Stimulated activated CD8-positive, alpha-beta memory T cell treated with anti-CD3 and anti-CD28 coated beads, Interleukin-15, amount 100 ng/mL, for 1 hour (primary cell): ENCODE measurements around the gene PERCC1.
A peak's percentile ranks its signal among the peaks of the same experiment; 100 is the strongest.

Source experiments
- DNase-seq: peaks from one replicate; pipeline ENCODE4 v3.0.0-alpha.2; 2020; ENCODE audit warnings: low read depth

Gene PERCC1

DNA sequence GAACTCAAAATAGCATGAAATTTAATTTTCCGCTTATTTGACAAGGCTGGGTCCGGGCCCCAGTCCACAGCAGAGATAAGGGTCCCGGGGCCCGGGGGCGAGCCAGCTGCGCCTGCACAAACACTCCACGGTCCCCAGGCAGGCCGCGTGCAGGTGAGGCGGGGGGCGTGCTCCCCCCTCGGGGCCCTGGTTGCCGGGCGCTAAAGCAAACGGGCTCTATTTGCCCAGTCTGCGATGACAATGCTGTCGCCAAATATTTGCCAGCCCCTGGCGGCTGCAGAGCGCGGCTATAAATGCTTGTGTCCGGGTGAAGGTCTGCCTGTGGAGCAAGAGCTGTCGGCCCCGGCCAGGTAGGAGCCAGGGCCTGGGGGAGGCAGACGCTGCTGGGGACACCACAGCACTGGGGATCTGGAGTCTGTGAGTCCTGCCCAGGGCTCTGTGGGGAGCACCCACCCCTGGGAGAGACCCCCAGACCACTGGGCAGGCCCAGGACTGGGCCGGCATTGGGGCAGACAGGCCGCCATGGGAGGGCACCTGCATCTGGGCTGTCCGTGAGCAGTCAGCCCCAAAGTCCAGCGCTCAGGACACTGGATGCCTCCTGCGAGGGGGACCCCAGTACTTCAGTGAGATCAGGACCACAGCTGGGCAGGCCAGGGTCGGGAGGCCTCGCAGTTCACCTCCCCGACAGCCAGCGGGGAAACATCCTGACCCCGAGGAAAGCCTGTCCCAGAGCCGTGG lies at the start of gene PERCC1:
Gene PERCC1, plus strand, starts transcription at position 320 of the 738 bp plus-strand sequence. CDS start 1,516 bp downstream, outside the sequence.
- DNase-seq: no peak

DNA sequence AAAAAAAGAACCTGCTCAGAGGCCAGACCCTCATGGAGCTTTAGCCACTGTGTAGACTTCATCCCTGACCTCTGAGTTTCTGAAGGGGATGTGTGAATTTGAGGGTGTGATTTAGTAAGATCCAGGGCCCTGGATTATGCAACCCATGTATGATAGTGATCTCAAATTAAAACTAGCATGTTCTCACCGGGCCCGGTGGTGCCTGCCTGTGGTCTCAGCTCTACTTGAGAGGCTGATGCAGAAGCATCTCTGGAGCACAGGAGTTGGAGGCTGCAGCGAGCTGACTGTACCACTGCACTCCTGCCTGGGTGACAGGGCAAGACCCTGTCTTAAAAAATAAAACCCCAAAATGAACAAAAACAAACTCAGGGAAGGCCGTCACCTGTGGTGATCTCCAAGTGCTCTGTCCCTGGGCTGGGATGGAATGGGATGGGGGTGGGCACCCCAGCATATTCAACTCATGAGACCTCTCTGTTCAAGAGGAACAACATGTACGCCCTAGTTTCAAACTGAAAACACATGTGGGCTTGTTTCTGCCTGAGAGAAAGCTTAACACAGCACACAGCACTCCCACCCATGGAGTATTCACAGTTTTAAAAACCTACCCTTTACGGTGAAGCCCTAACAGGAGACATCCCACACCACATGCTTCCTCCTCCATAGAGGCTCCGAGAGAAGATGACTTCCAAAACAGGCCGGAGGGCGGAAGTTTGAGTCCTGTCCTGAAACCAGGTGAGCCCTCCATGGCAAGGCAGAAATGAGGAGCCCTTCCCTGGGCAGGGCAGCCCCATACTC lies 49.1 kb upstream of the PERCC1 start:
- DNase-seq: no peak

- no peak for DNase-seq
These were observed 47.3 kb upstream of the PERCC1 start for GRCh38 chr16:1383556-1383955.

- no peak for DNase-seq
These were observed 45.6 kb upstream of the PERCC1 start for GRCh38 chr16:1385232-1385631.

DNA sequence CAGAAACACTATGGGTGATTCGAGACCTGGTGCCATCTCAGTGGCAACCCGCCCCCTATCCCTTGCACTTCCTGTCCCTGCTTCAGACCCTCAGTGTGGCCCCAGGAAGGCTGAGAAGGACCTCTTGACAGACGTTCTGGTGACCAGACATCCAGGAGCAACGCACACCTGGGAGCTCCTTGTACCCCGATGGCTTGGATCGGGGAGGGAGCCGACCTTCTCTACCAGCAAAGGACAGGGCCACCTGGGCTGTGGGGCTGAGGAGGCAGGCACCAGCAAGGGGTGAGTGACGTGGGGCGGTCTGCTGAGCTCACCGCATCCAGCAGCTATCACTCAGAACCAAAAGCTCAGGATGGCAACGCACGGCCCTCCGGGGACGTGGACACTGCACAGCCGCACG lies 43.5 kb upstream of the PERCC1 start:
- no peak for DNase-seq

DNA sequence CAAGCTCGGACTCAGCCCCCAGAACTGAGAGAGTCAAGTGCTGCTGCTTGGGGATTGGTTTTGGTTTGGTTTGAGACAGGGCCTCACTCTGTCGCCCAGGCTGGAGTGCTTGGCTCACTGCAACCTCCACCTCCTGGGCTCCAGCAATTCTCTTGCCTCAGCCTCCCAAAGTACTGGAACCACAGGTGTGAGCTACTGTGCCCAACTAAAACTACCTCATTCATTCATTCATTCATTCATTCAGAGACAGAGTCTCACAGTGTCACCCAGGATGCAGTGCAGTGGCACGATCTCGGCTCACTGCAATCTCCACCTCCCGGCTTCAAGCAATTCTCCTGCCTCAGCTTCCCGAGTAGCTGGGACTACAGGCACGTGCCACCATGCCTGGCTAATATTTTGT lies 41.1 kb upstream of the PERCC1 start:
- no peak for DNase-seq

DNA sequence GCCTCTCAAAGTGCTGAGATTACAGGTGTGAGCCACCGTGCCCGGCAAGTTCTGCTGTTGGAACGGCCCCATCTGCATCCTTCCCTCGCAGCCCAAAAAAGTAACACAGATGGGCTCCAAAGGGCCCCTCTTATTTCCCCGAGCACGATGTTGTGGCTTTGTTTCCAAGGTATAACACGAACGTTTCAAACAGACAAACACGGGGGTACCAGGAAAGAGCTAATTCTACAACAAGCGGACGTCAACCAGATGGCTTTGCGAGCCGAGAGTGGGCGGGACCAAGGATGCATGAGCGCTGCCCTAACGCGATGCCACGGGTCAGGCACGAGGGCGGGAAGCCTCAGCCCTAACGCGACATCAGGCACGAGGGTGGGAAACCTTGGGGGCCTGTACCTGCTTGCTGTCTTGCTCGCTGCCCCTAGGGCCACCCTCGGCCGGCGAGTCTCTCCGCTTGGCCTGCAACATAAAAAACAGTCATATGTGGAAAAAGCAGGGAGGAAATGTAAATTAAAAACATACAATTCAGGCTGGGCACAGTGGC lies 40.6 kb upstream of the PERCC1 start:
- DNase-seq: no peak

- no peak for DNase-seq
These were observed 38.1 kb upstream of the PERCC1 start for GRCh38 chr16:1392826-1393225.

DNA sequence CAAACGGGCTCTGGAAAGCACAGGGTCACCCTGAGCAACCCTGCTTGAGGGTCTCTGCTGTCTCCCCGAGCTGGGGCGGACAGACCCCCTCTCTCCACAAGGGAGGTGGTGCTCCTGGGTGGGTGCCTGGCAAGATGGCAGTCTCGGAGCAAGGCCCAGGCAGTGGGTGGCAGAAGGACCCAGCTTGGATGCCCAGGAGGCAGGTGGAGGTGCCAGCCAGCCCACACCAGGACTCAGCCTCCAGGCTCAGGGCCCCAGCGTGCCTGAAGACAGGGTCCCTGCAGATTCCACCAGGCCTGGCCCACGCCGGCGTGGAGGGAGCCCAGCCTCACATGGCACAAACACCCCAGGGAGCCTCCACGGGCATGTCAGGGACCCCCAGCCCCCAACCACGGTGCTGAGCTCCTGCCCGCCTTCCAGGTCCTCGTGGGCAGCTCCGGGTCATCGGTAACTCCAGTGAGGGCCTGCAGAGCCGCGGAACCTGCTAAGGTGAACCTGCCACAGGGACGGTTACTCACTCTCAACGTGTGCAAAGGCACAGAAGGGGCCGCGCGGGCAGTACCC lies 37.2 kb upstream of the PERCC1 start:
- no peak for DNase-seq

GRCh38 chr16:1394367-1394951 lies 36.4 kb upstream of the PERCC1 start:
- no peak for DNase-seq

GRCh38 chr16:1395444-1396031 lies 35.3 kb upstream of the PERCC1 start:
- DNase-seq: no peak

- DNase-seq: no peak
These were observed 33.1 kb upstream of the PERCC1 start for GRCh38 chr16:1397779-1398178.

- DNase-seq: no peak
These were observed 32.5 kb upstream of the PERCC1 start for GRCh38 chr16:1398351-1398750.

GRCh38 chr16:1398826-1399581 lies 31.9 kb upstream of the PERCC1 start:
- no peak for DNase-seq

GRCh38 chr16:1401061-1401757 lies 29.7 kb upstream of the PERCC1 start:
- no peak for DNase-seq

DNA sequence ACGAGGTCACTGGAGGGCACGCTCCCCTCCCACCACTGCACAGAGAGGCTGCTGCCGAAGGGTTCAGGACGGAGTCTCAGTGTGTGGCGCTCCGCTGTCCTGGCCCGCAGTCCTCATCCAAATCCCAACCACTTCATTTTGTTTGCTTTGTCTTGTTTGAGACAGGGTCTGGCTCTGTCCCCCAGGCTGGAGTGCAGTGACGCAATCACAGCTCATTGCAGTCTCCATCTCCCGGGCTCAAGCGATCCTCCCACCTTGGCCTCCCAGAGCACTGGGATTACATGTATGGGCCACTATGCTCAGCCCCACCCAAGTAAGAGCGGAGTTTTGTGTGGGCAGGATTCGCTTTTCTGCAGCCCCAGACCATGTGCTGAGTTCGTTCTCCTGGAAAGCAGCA lies 29.1 kb upstream of the PERCC1 start:
- no peak for DNase-seq

DNA sequence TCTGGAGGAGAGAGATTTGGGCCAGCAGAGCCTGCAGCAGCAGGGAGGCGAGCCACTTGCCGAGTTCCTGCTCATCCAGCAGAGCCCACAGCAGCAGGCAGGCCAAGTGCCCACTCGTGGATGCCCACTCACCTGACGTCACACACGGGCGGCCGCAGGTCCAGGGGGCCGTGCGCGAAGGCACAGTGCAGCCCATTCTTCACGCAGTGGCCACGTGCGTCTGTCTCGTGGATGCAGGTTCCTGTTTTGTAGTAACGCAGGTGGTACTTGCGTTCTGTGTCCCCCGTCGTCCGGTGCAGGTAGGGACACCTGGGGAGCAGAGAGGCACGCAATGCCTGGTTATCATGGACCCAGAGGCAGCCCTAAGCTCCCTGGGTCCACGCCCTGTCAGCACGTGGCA lies 27.8 kb upstream of the PERCC1 start:
- no peak for DNase-seq

DNA sequence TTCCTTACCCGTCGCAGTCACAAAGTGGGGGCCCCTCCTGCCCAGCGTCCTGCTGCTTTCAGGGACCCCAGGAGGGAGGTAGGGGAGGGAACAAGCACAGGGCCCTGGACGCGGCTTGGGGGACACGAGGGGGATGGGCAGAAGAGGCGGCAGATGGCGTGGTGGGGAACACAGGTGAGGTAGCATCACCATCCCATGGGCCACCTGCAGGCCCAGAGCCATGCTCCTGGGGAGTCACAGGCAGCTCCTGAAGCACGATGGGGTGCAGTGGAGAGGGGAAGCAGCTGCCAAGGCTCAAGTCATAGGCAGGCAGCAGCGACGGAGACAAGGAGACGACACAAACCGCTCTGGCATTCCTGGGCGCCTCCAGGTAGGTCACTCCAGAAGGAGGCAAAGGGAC lies 27.1 kb upstream of the PERCC1 start:
- no peak for DNase-seq

DNA sequence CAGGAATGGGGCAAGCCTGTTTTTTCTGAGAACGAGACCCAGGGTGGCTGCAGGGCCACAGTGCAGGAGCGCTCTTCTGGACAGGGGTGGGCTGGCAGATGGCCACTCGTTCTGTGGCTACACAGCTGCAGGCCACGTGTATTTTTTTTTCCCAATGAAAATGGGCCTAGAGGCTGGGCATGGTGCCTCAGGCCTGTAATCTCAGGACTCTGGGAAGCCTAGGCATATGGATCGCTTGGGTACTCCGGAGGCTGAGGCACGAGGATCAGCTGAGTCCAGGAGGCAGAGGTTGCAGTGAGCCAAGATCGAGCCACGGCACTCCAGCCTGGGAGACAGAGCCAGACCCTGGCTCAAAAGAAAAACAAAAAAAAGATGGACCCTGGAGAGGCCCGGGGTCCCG lies 23.1 kb upstream of the PERCC1 start:
- no peak for DNase-seq

DNA sequence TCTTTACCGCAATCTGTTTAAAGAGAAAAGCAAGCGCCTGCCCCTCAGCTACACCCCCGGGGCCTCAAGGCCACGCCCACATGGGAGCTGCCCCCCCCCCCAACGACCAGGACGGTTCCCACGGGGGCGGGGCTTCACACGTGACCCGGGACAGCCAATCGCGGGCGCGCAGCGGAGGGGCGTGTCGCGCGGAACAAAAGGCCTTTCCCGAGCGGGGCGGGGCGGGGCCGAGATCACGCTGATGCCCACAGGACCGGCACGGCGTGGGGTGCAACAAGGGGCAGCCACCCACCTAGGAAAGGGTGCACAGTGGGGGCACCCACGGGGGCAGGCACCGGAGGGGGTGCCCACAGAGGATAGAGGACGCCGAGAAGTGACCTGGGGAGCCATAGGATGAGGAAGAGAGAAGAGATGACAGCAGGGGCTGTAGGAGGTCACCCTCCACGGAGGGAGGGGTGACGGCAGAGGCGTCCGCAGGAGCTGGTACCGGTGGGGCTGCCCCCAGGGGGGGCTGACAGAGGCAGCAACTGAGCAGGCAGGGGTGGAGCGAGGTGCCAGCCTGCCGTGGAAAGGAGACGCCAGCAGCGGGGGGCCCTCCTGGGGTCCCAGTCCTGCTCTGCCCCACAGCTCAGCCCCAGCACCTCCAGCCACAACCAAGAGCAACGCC lies 22.6 kb upstream of the PERCC1 start:
- peak; percentile 94 for DNase-seq
